H1 (cell line): ENCODE measurements around the gene RAB11FIP3. TPM values are rescaled to one million over a fixed set of nuclear protein-coding genes. Genes with fewer than 3 reads are reported as not detected.
A peak's percentile ranks its signal among the peaks of the same experiment; 100 is the strongest.

Experiments used
- ASH2L ChIP-seq: fragments of 200-600, 300-600 bp; sonication (generic); IDR thresholded peaks from one replicate; pipeline ENCODE4 v1.7.1; 2017; ENCODE audit warnings: low read length
- ATF3 ChIP-seq: IDR thresholded peaks from 2 replicates; pipeline ENCODE4 v1.6.1; 2011; ENCODE audit warnings: low read depth, mild to moderate bottlenecking, low read length; ENCODE audit not compliant: insufficient read depth
- CEBPB ChIP-seq: IDR thresholded peaks from 2 replicates; pipeline ENCODE4 v1.6.1; 2012; ENCODE audit warnings: low read depth, low read length
- CREB1 ChIP-seq: IDR thresholded peaks from 2 replicates; pipeline ENCODE4 v1.6.1; 2012; ENCODE audit warnings: inconsistent platforms
- CTBP2 ChIP-seq: IDR thresholded peaks from 2 replicates; pipeline ENCODE4 v1.7.0; 2011; ENCODE audit warnings: borderline replicate concordance, mild to moderate bottlenecking, moderate library complexity, mixed read lengths, low read length; ENCODE audit not compliant: insufficient read depth, insufficient read length
- GABPA ChIP-seq: IDR thresholded peaks from 2 replicates; pipeline ENCODE4 v1.6.1; 2011; ENCODE audit warnings: mild to moderate bottlenecking, low read length, moderate library complexity, borderline replicate concordance; ENCODE audit not compliant: insufficient read depth
- GTF2F1 ChIP-seq: IDR thresholded peaks from 2 replicates; pipeline ENCODE4 v1.6.1; 2012; ENCODE audit warnings: low read depth, low read length, improper control_type of control experiment, borderline replicate concordance
- HDAC6 ChIP-seq: IDR thresholded peaks from one replicate; pipeline ENCODE4 v1.7.1; 2012; ENCODE audit warnings: low read depth, mild to moderate bottlenecking, inconsistent platforms, low read length, moderate library complexity
- JUND ChIP-seq: IDR thresholded peaks from 2 replicates; pipeline ENCODE4 v1.6.1; 2011; ENCODE audit warnings: mild to moderate bottlenecking, improper control_type of control experiment, low read length
- KDM5A ChIP-seq: fragments of 200-600 bp; IDR thresholded peaks from 2 replicates; pipeline ENCODE4 v1.7.1; 2012; ENCODE audit warnings: mild to moderate bottlenecking, low read length, inconsistent platforms, mixed read lengths
- NANOG ChIP-seq: IDR thresholded peaks from 2 replicates; pipeline ENCODE4 v1.6.1; 2011; ENCODE audit warnings: low read length, low read depth, mild to moderate bottlenecking, inconsistent platforms; ENCODE audit not compliant: insufficient read depth, poor library complexity, severe bottlenecking
- POU5F1 ChIP-seq: IDR thresholded peaks from 2 replicates; pipeline ENCODE4 v1.6.1; 2011; ENCODE audit warnings: low read depth, mild to moderate bottlenecking, low read length, moderate library complexity
- RAD21 ChIP-seq, 2 experiments: IDR thresholded peaks in 1 of 2; conservative IDR thresholded peaks in 1 of 2; 2 replicates each; pipeline ENCODE4 v1.6.1; 2011; ENCODE audit warnings: low read depth in 2 of 2, low read length in 2 of 2, improper control_type of control experiment in 1 of 2, inconsistent platforms in 1 of 2, mild to moderate bottlenecking in 1 of 2, moderate library complexity in 1 of 2
- RFX5 ChIP-seq: IDR thresholded peaks from 2 replicates; pipeline ENCODE4 v1.6.1; 2011; ENCODE audit warnings: low read depth, low read length, improper control_type of control experiment, borderline replicate concordance
- RNF2 ChIP-seq: fragments of 200-900, 300-1000 bp; sonication (generic); IDR thresholded peaks from 2 replicates; pipeline ENCODE4 v1.7.1; 2016; ENCODE audit warnings: borderline replicate concordance, low read depth, mild to moderate bottlenecking, antibody characterized with exemption, low read length; ENCODE audit not compliant: poor library complexity, severe bottlenecking; ENCODE audit errors: missing control alignments
- SIX5 ChIP-seq: IDR thresholded peaks from 2 replicates; pipeline ENCODE4 v1.6.1; 2011; ENCODE audit warnings: mild to moderate bottlenecking, low read depth, low read length
- SP1 ChIP-seq: IDR thresholded peaks from 2 replicates; pipeline ENCODE4 v1.6.1; 2011; ENCODE audit warnings: low read depth, low read length
- TAF1 ChIP-seq: IDR thresholded peaks from 2 replicates; pipeline ENCODE4 v1.6.1; 2011; ENCODE audit warnings: mild to moderate bottlenecking, low read depth, low read length
- TAF7 ChIP-seq: optimal IDR thresholded peaks from 2 replicates; pipeline ENCODE3; 2011; ENCODE audit warnings: low read depth, mild to moderate bottlenecking, inconsistent platforms, low read length, moderate library complexity, borderline replicate concordance
- TCF12 ChIP-seq: IDR thresholded peaks from 2 replicates; pipeline ENCODE4 v1.6.1; 2011; ENCODE audit warnings: low read depth, mild to moderate bottlenecking, low read length
- ZNF274 ChIP-seq: IDR thresholded peaks from 2 replicates; pipeline ENCODE4 v1.7.0; 2012; ENCODE audit warnings: low read length, borderline replicate concordance; ENCODE audit errors: extremely low read depth
- polyA plus RNA-seq, 7 experiments: library from polyadenylated mRNA; depleted of rRNA in 3 of 7; stranded (reverse) in 5 of 7; unstranded in 2 of 7; fragments of >200 nt in 5 of 7; fragments of 200-250 nt in 2 of 7; gene quantifications; 1 replicate in 5 of 7; 2 replicates in 1 of 7; 4 replicates in 1 of 7; pipeline versions ENCODE4 v1.2.1 to v1.2.3, GENCODE V29; 2011 to 2013; ENCODE audit warnings: missing spikeins in 2 of 7, mixed read lengths in 2 of 7
- total RNA-seq: library from RNA; stranded (reverse); fragmentation: NEBNext Ultra II Directional; extraction: Animal tissue kit (Norgen Biotek cat#: 25700); gene quantifications from 2 replicates; pipeline ENCODE4 v1.2.1, GENCODE V29; 2021
- TF ChIP-seq, protein P1 (sequence below): IDR thresholded peaks from 2 replicates; pipeline ENCODE4 v1.6.1; 2012; ENCODE audit warnings: inconsistent platforms

The RAB11FIP3 gene
- total and polyA plus RNA-seq, 2 of the 8 experiments (the other 6 are each of a cell fraction or from before 2014, with no cell fraction given), result 9.3 to 35.2 TPM

- TF ChIP-seq GABPA (no peak), CEBPB (no peak), GTF2F1 (no peak), SP1 (no peak), SIX5 (peak; percentile 71), CTBP2 (no peak), ZNF274 (no peak), ATF3 (0 out of 2 replicates have a peak, but pooled peaks have one; percentile 32), CREB1 (peak; percentile 92), KDM5A (0 out of 2 replicates have a peak, but pooled peaks have one; percentile 33), JUND (no peak), TAF1 (no peak), TAF7 (no peak), HDAC6 (no peak), POU5F1 (no peak), RAD21 (IDR thresholded peaks at IDR 0.05 in 1 of 2, conservative IDR thresholded peaks at IDR 0.05 in 1 of 2; ENCODE audit: low read depth in 2 of 2, low read length in 2 of 2) (no peak), RNF2 (no peak), NANOG (no peak), ASH2L (peak; percentile 64), RFX5 (no peak), TCF12 (no peak)
- TF ChIP-seq, protein P1, sequence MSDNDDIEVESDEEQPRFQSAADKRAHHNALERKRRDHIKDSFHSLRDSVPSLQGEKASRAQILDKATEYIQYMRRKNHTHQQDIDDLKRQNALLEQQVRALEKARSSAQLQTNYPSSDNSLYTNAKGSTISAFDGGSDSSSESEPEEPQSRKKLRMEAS, result peak; percentile 37
Measured at GRCh38 chr16:527015-527903, 101.8 kb downstream of the RAB11FIP3 start, which contains the start of gene CAPN15 (continued).
